ENCODE data around the gene INSIG1. TPM values are rescaled to one million over a fixed set of nuclear protein-coding genes. Genes with fewer than 3 reads are reported as not detected.

INSIG1 gene
- total and polyA plus RNA-seq, 2 experiments from 2014 or later: 70.3 to 131 TPM

DNA sequence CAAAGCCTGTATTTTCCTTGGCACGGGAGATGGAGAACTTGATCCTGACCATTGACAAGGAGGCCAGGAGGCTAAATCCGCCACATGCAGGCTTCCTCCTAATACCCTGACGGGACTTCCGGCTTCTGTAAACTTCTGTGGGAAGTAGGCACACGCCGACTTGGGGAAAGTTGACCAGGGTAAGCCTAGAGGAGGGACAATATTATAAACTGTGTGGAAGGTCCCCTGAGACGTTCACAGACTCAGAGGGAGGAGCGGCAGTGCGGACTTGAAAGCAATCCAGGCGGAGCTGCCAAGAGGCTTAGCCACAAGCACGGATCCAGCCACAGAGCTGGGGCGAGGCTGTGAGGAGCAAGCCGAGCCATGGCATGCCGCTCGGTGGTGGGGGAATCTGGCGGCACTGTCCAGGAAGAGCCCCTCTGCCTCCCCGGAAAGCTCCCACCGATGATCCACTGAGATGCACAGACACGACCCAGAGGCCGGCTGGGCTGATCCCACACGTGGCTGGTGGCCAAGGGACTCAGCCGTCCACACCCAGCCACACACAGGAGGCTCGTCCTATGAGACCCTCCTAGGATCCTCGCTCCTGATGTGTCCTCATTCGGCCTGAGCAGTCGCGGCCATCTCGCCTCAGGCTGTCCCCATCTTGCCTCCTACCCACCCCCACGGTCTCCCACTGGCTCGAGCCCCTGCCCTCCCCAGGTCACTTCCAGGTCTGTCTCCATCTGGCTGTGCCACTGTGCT lies 40.0 kb upstream of the INSIG1 start:
- Histone ChIP-seq H3K9me2 (ENCODE audit: insufficient read depth) (no peaks in the 10 kb centered on the region), H3K4me3 (no peak overlapping the region), H3K4me1 (ENCODE audit: insufficient read depth) (no peaks in the 10 kb centered on the region), H3K27me3 (ENCODE audit: insufficient read depth) (no peaks in the 10 kb centered on the region), H2AFZ (no peak overlapping the region), H3K79me2 (replicated peaks; ENCODE audit: insufficient read depth) (no peaks in the 10 kb centered on the region), H3K27ac (ENCODE audit: low read depth) (no peak overlapping the region), H3K4me2 (no peak overlapping the region), H3F3A (replicated peaks; ENCODE audit: low read depth) (no peaks in the 10 kb centered on the region), H3K36me3 (ENCODE audit: insufficient read depth) (no peaks in the 10 kb centered on the region), H4K20me1 (replicated peaks; ENCODE audit: insufficient read depth) (no peaks in the 10 kb centered on the region)
- no peaks in the 10 kb centered on the region for H3K36me3 Mint-ChIP-seq (ENCODE audit: low read depth)
- H3K27me3 Mint-ChIP-seq (ENCODE audit: insufficient read depth, low read depth, poor library complexity): no peaks in the 10 kb centered on the region
- H3K4me3 Mint-ChIP-seq: no peak overlapping the region
- no peak overlapping the region for H3K27ac Mint-ChIP-seq
- H3K4me1 Mint-ChIP-seq: peaks cover 6% of the 10 kb centered on the region; the same call in 2 of the 3 replicates
- H3K9me3 Mint-ChIP-seq: no peaks in the 10 kb centered on the region
- ATAC-seq: no peak
- no peak for DNase-seq (ENCODE audit: low spot score)
- TF ChIP-seq JUNB (IDR thresholded peaks at IDR 0.05; ENCODE audit: unreplicated experiment) (no peak), CREB1 (CRISPR knock-in tag; IDR thresholded peaks at IDR 0.05; ENCODE audit: low read depth) (no peak), EZH2phosphoT487 (IDR thresholded peaks at IDR 0.05; ENCODE audit: unreplicated experiment) (no peak), NANOG (IDR thresholded peaks at IDR 0.05; ENCODE audit: borderline replicate concordance) (no peak), ZNF331 (CRISPR knock-in tag; IDR thresholded peaks at IDR 0.05; ENCODE audit: low read depth) (no peak)
- TF ChIP-seq, protein P1, sequence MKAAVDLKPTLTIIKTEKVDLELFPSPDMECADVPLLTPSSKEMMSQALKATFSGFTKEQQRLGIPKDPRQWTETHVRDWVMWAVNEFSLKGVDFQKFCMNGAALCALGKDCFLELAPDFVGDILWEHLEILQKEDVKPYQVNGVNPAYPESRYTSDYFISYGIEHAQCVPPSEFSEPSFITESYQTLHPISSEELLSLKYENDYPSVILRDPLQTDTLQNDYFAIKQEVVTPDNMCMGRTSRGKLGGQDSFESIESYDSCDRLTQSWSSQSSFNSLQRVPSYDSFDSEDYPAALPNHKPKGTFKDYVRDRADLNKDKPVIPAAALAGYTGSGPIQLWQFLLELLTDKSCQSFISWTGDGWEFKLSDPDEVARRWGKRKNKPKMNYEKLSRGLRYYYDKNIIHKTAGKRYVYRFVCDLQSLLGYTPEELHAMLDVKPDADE (IDR thresholded peaks at IDR 0.05): no peak

DNA sequence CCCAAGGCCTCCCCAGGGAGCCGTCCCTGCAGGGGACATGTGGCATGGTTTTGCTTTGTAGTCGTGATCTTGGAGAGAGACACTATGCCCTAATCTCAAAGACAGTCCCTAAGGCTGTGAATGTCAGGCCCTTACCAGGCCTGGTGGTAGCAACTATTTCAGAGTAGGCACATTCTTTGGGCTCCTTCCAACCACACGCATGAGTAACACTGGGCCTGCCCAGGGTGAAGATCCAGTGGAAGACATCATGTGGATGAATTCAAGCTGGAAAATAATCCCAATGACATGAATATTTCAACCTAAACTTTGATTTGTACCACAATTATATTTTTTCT lies 39.5 kb upstream of the INSIG1 start:
- Histone ChIP-seq H3K79me2 (replicated peaks; ENCODE audit: insufficient read depth) (no peaks in the 10 kb centered on the region), H3K27me3 (ENCODE audit: insufficient read depth) (no peaks in the 10 kb centered on the region), H3K27ac (ENCODE audit: low read depth) (no peak overlapping the region), H3K4me3 (no peak overlapping the region), H3K4me1 (ENCODE audit: insufficient read depth) (no peaks in the 10 kb centered on the region), H3K4me2 (no peak overlapping the region), H3K9me2 (ENCODE audit: insufficient read depth) (no peaks in the 10 kb centered on the region), H3K36me3 (ENCODE audit: insufficient read depth) (no peaks in the 10 kb centered on the region), H4K20me1 (replicated peaks; ENCODE audit: insufficient read depth) (no peaks in the 10 kb centered on the region), H2AFZ (no peak overlapping the region), H3F3A (replicated peaks; ENCODE audit: low read depth) (no peaks in the 10 kb centered on the region)
- ATAC-seq (no peak), DNase-seq (ENCODE audit: low spot score) (no peak)
- no peaks in the 10 kb centered on the region for H3K9me3 Mint-ChIP-seq
- H3K4me3 Mint-ChIP-seq: no peak overlapping the region
- no peaks in the 10 kb centered on the region for H3K27me3 Mint-ChIP-seq (ENCODE audit: insufficient read depth, low read depth, poor library complexity)
- no peak overlapping the region for H3K27ac Mint-ChIP-seq
- H3K4me1 Mint-ChIP-seq: peaks cover 6% of the 10 kb centered on the region; the same call in 2 of the 3 replicates
- H3K36me3 Mint-ChIP-seq (ENCODE audit: low read depth): no peaks in the 10 kb centered on the region
- TF ChIP-seq EZH2 (IDR thresholded peaks at IDR 0.05; ENCODE audit: low read depth, unreplicated experiment): no peak
- no peak for TF ChIP-seq ZNF114 (CRISPR knock-in tag; IDR thresholded peaks at IDR 0.05)
- TF ChIP-seq, protein P1 (IDR thresholded peaks at IDR 0.05): no peak
- TF ChIP-seq, protein P2, sequence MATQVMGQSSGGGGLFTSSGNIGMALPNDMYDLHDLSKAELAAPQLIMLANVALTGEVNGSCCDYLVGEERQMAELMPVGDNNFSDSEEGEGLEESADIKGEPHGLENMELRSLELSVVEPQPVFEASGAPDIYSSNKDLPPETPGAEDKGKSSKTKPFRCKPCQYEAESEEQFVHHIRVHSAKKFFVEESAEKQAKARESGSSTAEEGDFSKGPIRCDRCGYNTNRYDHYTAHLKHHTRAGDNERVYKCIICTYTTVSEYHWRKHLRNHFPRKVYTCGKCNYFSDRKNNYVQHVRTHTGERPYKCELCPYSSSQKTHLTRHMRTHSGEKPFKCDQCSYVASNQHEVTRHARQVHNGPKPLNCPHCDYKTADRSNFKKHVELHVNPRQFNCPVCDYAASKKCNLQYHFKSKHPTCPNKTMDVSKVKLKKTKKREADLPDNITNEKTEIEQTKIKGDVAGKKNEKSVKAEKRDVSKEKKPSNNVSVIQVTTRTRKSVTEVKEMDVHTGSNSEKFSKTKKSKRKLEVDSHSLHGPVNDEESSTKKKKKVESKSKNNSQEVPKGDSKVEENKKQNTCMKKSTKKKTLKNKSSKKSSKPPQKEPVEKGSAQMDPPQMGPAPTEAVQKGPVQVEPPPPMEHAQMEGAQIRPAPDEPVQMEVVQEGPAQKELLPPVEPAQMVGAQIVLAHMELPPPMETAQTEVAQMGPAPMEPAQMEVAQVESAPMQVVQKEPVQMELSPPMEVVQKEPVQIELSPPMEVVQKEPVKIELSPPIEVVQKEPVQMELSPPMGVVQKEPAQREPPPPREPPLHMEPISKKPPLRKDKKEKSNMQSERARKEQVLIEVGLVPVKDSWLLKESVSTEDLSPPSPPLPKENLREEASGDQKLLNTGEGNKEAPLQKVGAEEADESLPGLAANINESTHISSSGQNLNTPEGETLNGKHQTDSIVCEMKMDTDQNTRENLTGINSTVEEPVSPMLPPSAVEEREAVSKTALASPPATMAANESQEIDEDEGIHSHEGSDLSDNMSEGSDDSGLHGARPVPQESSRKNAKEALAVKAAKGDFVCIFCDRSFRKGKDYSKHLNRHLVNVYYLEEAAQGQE (IDR thresholded peaks at IDR 0.05; ENCODE audit: unreplicated experiment): no peak
- no peak for TF ChIP-seq STAT1 (IDR thresholded peaks at IDR 0.05; ENCODE audit: unreplicated experiment)
- no peak for TF ChIP-seq NANOG (IDR thresholded peaks at IDR 0.05; ENCODE audit: borderline replicate concordance)
- TF ChIP-seq ZNF331 (CRISPR knock-in tag; IDR thresholded peaks at IDR 0.05; ENCODE audit: low read depth): no peak
- no peak for TF ChIP-seq EZH2phosphoT487 (IDR thresholded peaks at IDR 0.05; ENCODE audit: unreplicated experiment)
- TF ChIP-seq POLR2AphosphoS5 (IDR thresholded peaks at IDR 0.05; ENCODE audit: low read depth): no peak
- TF ChIP-seq JUNB (IDR thresholded peaks at IDR 0.05; ENCODE audit: unreplicated experiment): no peak

Data from GM23338 (cell line).